Endothelial cell of umbilical vein (primary cell): ENCODE results near the gene TJP1. TPM values are rescaled to one million over a fixed set of nuclear protein-coding genes. Genes with fewer than 3 reads are reported as not detected.

Experiments used
- BruUV-seq: library from RNA; stranded (reverse); fragments of 400-500 nt; replicated peaks from 2 replicates; lab custom pipeline; 2021; lab: Mats Ljungman, UMichigan
- CTCF ChIA-PET: fragments of 300-600, 350-600 bp; sonication (Branson Sonifier 250); formaldehyde crosslinking; loops from one replicate; lab custom pipeline; 2021; ENCODE audit warnings: antibody characterized with exemption, inconsistent platforms; lab: Charles Lee
- POLR2A ChIA-PET: fragments of 300-600, 350-600 bp; sonication (Branson Sonifier 250); formaldehyde crosslinking; loops from one replicate; lab custom pipeline; 2021; ENCODE audit warnings: antibody characterized with exemption, inconsistent platforms; lab: Charles Lee
- DNase-seq: peaks from one replicate; pipeline ENCODE4 v3.0.0-alpha.2; 2011; ENCODE audit warnings: low read depth, low spot score
- FAIRE-seq: peaks from 2 replicates; lab custom pipeline; 2011; peaks lifted over from hg19 to GRCh38; lab: Jason Lieb, UNC
- H2AFZ ChIP-seq: 2 replicates; pipeline ENCODE4 v1.6.0; 2012; ENCODE audit warnings: low read depth, low read length, control low read depth, inconsistent platforms
- H3K27ac ChIP-seq: 2 replicates; pipeline ENCODE4 v1.5.1; 2011; ENCODE audit warnings: low read depth, mild to moderate bottlenecking, control low read depth, low read length, moderate library complexity; ENCODE audit not compliant: insufficient read depth
- H3K27me3 ChIP-seq, 2 experiments: 2 replicates each; pipeline versions ENCODE4 v1.6.0 to v1.6.1; 2011; ENCODE audit warnings: low read length in 2 of 2, mixed read lengths in 1 of 2; ENCODE audit not compliant: control insufficient read depth in 2 of 2, insufficient read depth in 2 of 2
- H3K36me3 ChIP-seq, 2 experiments: 2 replicates in 1 of 2; 3 replicates in 1 of 2; pipeline ENCODE4 v1.5.1; 2011; ENCODE audit warnings: low read length in 2 of 2, mild to moderate bottlenecking in 1 of 2, moderate library complexity in 1 of 2; ENCODE audit not compliant: control insufficient read depth in 2 of 2, insufficient read depth in 2 of 2; ENCODE audit errors: extremely low read depth in 1 of 2
- H3K4me1 ChIP-seq: 3 replicates; pipeline ENCODE4 v1.5.1; 2011; ENCODE audit warnings: mild to moderate bottlenecking, low read length; ENCODE audit not compliant: control insufficient read depth, insufficient read depth; ENCODE audit errors: extremely low read depth
- H3K4me2 ChIP-seq: 2 replicates; pipeline ENCODE4 v1.6.1; 2011; ENCODE audit warnings: low read length, control low read depth, mixed read lengths; ENCODE audit not compliant: insufficient read depth
- H3K4me3 ChIP-seq, 3 experiments: fragments of 200-600 bp in 1 of 3; sonication (generic), shearing (Covaris generic) in 1 of 3; replicated peaks in 1 of 3; 2 replicates each; pipeline ENCODE4 v1.5.1; 2011 to 2016; ENCODE audit warnings: control low read depth in 3 of 3, low read length in 3 of 3, mild to moderate bottlenecking in 2 of 3, inconsistent platforms in 1 of 3, low read depth in 1 of 3, moderate library complexity in 1 of 3; ENCODE audit not compliant: insufficient read depth in 1 of 3
- H3K79me2 ChIP-seq: 2 replicates; pipeline ENCODE4 v1.6.0; 2012; ENCODE audit warnings: low read length, inconsistent platforms; ENCODE audit not compliant: control insufficient read depth, insufficient read depth
- H3K9ac ChIP-seq: replicated peaks from 2 replicates; pipeline ENCODE3; 2011; ENCODE audit warnings: low read length, control low read depth; ENCODE audit not compliant: insufficient read depth; ENCODE audit errors: extremely low read depth
- H3K9me1 ChIP-seq: replicated peaks from 3 replicates; pipeline ENCODE4 v1.6.0; 2011; ENCODE audit warnings: mild to moderate bottlenecking, low read length; ENCODE audit not compliant: control insufficient read depth, insufficient read depth; ENCODE audit errors: extremely low read depth
- H3K9me3 ChIP-seq: replicated peaks from 2 replicates; pipeline ENCODE4 v1.5.1; 2012; ENCODE audit warnings: low read length, inconsistent platforms; ENCODE audit not compliant: control insufficient read depth, insufficient read depth
- H4K20me1 ChIP-seq: replicated peaks from 2 replicates; pipeline ENCODE3; 2011; ENCODE audit warnings: mild to moderate bottlenecking, low read length; ENCODE audit not compliant: control insufficient read depth, insufficient read depth; ENCODE audit errors: extremely low read depth
- CTCF ChIP-seq, 2 donors: IDR thresholded peaks; 1 replicate in 1 of 2; 2 replicates in 1 of 2; pipeline ENCODE4 v1.5.1; 2011; ENCODE audit warnings: low read length in 2 of 2, mild to moderate bottlenecking in 2 of 2, moderate library complexity in 2 of 2, control low read depth in 1 of 2, inconsistent platforms in 1 of 2, low read depth in 1 of 2; ENCODE audit not compliant: insufficient read depth in 1 of 2; ENCODE audit errors: extremely low read depth in 1 of 2
- EZH2 ChIP-seq: IDR thresholded peaks from 2 replicates; pipeline ENCODE4 v1.6.1; 2012; ENCODE audit warnings: borderline replicate concordance, low read depth, mild to moderate bottlenecking, moderate library complexity, low read length, inconsistent platforms; ENCODE audit not compliant: severe bottlenecking
- FOS ChIP-seq: IDR thresholded peaks from 2 replicates; pipeline ENCODE4 v1.6.1; 2011; ENCODE audit warnings: mild to moderate bottlenecking, low read length, moderate library complexity, borderline replicate concordance; ENCODE audit not compliant: insufficient read depth
- GATA2 ChIP-seq: IDR thresholded peaks from 2 replicates; pipeline ENCODE4 v1.7.0; 2011; ENCODE audit warnings: low read depth, mild to moderate bottlenecking, moderate library complexity, mixed read lengths, low read length; ENCODE audit not compliant: insufficient read length, insufficient read depth
- JUN ChIP-seq: IDR thresholded peaks from 2 replicates; pipeline ENCODE4 v1.6.1; 2011; ENCODE audit warnings: borderline replicate concordance, low read depth; ENCODE audit not compliant: insufficient read length, insufficient read depth
- MAX ChIP-seq: IDR thresholded peaks from 2 replicates; pipeline ENCODE4 v1.6.1; 2011; ENCODE audit not compliant: insufficient read depth, insufficient read length
- MYC ChIP-seq: IDR thresholded peaks from one replicate; pipeline ENCODE4 v1.6.1; 2011; ENCODE audit warnings: mild to moderate bottlenecking, low read depth, low read length
- POLR2A ChIP-seq: IDR thresholded peaks from 2 replicates; pipeline ENCODE4 v1.6.1; 2012; ENCODE audit warnings: low read depth, mild to moderate bottlenecking, control low read depth, low read length
- POLR2AphosphoS5 ChIP-seq: IDR thresholded peaks from 2 replicates; pipeline ENCODE4 v1.6.1; 2012; ENCODE audit warnings: low read depth, mild to moderate bottlenecking, control low read depth, low read length, moderate library complexity; ENCODE audit not compliant: insufficient read depth
- dilution Hi-C: fragments of 300-500 bp; cut with MboI; formaldehyde crosslinking; loops from one replicate; pipeline ENCODE4 v1.15.0; 2019; ENCODE audit warnings: low sequenced_read_pairs; ENCODE audit not compliant: extremely low pct_ligation_motif_present
- intact Hi-C: fragments of 100-400 bp; cut with micrococcal nuclease; formaldehyde crosslinking; loops from one replicate; pipeline ENCODE4 v1.10.0; 2022
- polyA plus RNA-seq, 4 experiments: library from polyadenylated mRNA; depleted of rRNA in 3 of 4; stranded (reverse) in 3 of 4; unstranded in 1 of 4; fragments of >200 nt; gene quantifications; 2 replicates each; pipeline versions ENCODE4 v1.2.1 to v1.2.3, GENCODE V29; 2011 to 2012; ENCODE audit warnings: missing spikeins in 1 of 4
- total RNA-seq: library from RNA; stranded (reverse); gene quantifications from 2 replicates; pipeline ENCODE4 v1.2.3, GENCODE V29; 2021

The TJP1 gene
- total and polyA plus RNA-seq, 2 donors (not counting 3 experiments of a cell fraction or from before 2014, with no cell fraction given), result 45.6 to 128 TPM

GRCh38 chr15:29795610-29796009 lies 26.7 kb downstream of the TJP1 start:
- no peak for FAIRE-seq
- no peak overlapping the region for H3K9ac ChIP-seq
- CTCF ChIA-PET, result interaction anchor here (1.2 kb wide), 1 partner anchor 48 kb away, joined by 3 read pairs; no protein-coding TSS in a partner anchor

GRCh38 chr15:29792426-29793159 lies 29.7 kb downstream of the TJP1 start:
- Histone ChIP-seq H3K79me2 (peaks cover 72% of the 10 kb centered on the region), H3K4me2 (no peak overlapping the region), H2AFZ (no peak overlapping the region), H4K20me1 (peaks cover 5% of the 10 kb centered on the region), H3K27ac (no peak overlapping the region), H3K27me3 (no peaks in the 10 kb centered on the region), H3K36me3 (peaks cover 0 to 2% of the 10 kb centered on the region in 2 experiments), H3K9me3 (no peaks in the 10 kb centered on the region), H3K9ac (no peak overlapping the region), H3K9me1 (no peaks in the 10 kb centered on the region), H3K4me3 (no peak overlapping the region), H3K4me1 (no peaks in the 10 kb centered on the region)
- CTCF ChIA-PET, result no interaction called here
- POLR2A ChIA-PET, result no interaction called here
- FAIRE-seq (no peak), DNase-seq (no peak)
- no peak for TF ChIP-seq GATA2
- no peak for TF ChIP-seq EZH2
- TF ChIP-seq FOS, result no peak
- TF ChIP-seq POLR2AphosphoS5, result no peak
- TF ChIP-seq POLR2A, result no peak
- no peak for TF ChIP-seq JUN
- no peak for TF ChIP-seq CTCF (IDR thresholded peaks at IDR 0.05; ENCODE audit: extremely low read depth in 1 of 2, insufficient read depth in 1 of 2, low read depth in 1 of 2, low read length in 2 of 2)
- no peak for TF ChIP-seq MAX
- no peak for TF ChIP-seq MYC
- BruUV-seq, result no TSS peak
- intact Hi-C loops (no loop called here), dilution Hi-C loops (no loop called here)

More at GRCh38 chr15:29795610-29796009, 26.7 kb downstream of the TJP1 start:
- intact Hi-C loops (no loop called here), dilution Hi-C loops (no loop called here)
- POLR2A ChIA-PET, result no interaction called here
- H3K79me2 ChIP-seq, result peaks cover 75% of the 10 kb centered on the region
- H3K4me2 ChIP-seq, result no peak overlapping the region
- H3K36me3 ChIP-seq, result peaks cover 0 to 4% of the 10 kb centered on the region in 2 experiments
- DNase-seq, result no peak
- no peaks in the 10 kb centered on the region for H3K27me3 ChIP-seq
- H3K9me1 ChIP-seq, result no peaks in the 10 kb centered on the region
- BruUV-seq, result no TSS peak
- H3K27ac ChIP-seq, result no peak overlapping the region
- H3K9me3 ChIP-seq, result no peaks in the 10 kb centered on the region
- peaks cover 11% of the 10 kb centered on the region for H3K4me1 ChIP-seq
- H4K20me1 ChIP-seq, result peaks cover 2% of the 10 kb centered on the region
- no peak overlapping the region for H3K4me3 ChIP-seq
- H2AFZ ChIP-seq, result no peak overlapping the region
- no peak for TF ChIP-seq MYC
- no peak for TF ChIP-seq POLR2AphosphoS5
- TF ChIP-seq GATA2, result no peak
- no peak for TF ChIP-seq EZH2
- TF ChIP-seq JUN, result no peak
